Astrocyte of the cerebellum (primary cell): ENCODE measurements around the gene IL23R.

Experiments
- DNase-seq: peaks from one replicate; pipeline ENCODE4 v3.0.0-alpha.2; 2011; ENCODE audit warnings: low read depth
- H3K4me3 ChIP-seq: 2 replicates; pipeline ENCODE4 v1.5.1; 2011; ENCODE audit warnings: mild to moderate bottlenecking, low read depth, low read length, moderate library complexity
- in situ Hi-C: cut with HindIII; loops from 2 replicates; pipeline ENCODE4 v1.10.0; 2017; ENCODE audit warnings: low sequenced_read_pairs
- TF ChIP-seq, protein P1 (sequence below): IDR thresholded peaks from 2 replicates; pipeline ENCODE4 v1.5.1; 2012; ENCODE audit warnings: low read length, low read depth, moderate library complexity, mild to moderate bottlenecking; ENCODE audit errors: missing control alignments

The IL23R gene

DNA sequence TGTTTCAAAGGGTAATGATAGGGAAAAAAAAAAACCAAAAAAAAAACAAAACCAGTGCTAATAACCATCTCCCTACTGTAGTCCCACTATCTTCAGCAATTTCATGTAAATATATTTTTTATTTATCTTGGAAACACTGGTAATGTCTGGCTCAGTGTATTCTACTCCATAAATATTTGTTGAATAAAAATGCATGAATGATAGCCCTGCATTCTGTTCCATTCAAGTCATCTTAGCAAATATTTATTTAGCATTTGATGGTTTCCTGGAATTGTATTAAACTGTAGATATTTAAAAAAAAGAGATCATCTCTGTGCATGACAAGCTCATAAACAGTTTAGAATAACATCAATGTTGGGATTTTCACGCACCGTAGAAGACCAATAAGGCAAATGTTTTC, 24.2 kb downstream of the IL23R start:
- TF ChIP-seq, protein P1, sequence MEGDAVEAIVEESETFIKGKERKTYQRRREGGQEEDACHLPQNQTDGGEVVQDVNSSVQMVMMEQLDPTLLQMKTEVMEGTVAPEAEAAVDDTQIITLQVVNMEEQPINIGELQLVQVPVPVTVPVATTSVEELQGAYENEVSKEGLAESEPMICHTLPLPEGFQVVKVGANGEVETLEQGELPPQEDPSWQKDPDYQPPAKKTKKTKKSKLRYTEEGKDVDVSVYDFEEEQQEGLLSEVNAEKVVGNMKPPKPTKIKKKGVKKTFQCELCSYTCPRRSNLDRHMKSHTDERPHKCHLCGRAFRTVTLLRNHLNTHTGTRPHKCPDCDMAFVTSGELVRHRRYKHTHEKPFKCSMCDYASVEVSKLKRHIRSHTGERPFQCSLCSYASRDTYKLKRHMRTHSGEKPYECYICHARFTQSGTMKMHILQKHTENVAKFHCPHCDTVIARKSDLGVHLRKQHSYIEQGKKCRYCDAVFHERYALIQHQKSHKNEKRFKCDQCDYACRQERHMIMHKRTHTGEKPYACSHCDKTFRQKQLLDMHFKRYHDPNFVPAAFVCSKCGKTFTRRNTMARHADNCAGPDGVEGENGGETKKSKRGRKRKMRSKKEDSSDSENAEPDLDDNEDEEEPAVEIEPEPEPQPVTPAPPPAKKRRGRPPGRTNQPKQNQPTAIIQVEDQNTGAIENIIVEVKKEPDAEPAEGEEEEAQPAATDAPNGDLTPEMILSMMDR, result no peak
- no peak overlapping the region for H3K4me3 ChIP-seq
- in situ Hi-C loops, result loop anchor here (25.0 kb wide), 1 partner anchor 403 kb away; no protein-coding TSS in a partner anchor
- DNase-seq, result no peak

DNA sequence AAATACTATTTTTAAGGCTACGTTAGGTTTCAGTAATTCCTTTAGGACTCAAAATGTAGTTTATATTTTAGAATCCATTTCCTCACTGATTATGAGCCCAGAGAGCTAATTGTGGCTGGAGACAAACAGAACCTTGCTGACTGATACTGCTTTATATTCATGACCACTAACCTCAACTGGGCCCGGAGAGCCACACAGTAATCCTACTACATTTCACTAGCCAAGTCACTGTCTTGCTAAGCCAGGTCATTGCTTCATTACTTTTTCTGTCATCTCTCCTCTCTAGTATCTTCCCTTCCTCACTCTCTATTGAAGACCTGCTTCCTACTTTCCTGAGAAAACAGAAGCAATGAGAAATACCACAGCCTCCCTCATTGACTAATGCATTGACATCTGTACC, 24.7 kb downstream of the IL23R start:
- DNase-seq, result no peak
- in situ Hi-C loops, result loop anchor here (25.0 kb wide), 1 partner anchor 404 kb away; no protein-coding TSS in a partner anchor
- H3K4me3 ChIP-seq, result no peak overlapping the region
- TF ChIP-seq, protein P1, result no peak

DNA sequence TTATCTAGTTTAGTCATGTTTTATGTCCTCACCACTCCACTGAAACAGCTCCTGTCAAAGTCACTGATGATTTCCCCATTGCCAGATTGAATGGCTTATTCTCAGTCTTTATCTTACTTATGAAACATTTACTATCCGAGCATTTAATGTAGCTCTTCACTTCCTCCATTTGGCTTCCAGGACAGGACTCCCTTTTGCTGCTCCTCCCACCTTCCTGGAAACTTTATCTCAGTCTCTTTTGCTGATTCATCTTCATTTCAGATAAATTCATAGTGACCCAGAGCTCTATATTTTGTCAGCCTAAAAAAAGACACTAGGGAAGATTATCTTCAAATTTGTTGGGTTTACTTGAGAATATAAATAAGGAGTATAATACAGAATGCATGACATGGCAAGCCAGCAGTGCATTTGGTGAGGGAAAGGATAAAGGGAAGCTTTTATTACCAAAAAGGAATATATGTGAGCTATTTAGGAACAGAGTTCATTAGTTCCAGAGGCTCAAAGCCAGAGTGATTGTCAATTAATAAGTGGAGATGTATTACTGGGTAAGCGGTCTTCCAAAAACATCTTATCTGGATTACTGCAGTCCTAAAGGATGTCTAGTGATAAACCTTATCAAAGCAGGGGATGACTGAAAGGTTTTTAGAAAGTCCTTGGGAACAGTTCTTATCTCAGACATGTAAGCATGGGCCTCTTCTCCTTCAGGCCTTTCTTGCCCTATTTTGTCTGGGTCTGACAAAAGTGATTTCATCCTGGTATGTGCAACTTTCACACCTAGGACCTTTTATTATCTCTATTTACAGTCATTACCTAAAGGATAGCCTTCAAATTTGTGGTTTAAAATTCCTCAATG, 25.6 kb downstream of the IL23R start:
- in situ Hi-C loops, result loop anchor here (25.0 kb wide), 1 partner anchor 405 kb away; no protein-coding TSS in a partner anchor
- DNase-seq, result no peak
- H3K4me3 ChIP-seq, result no peak overlapping the region
- TF ChIP-seq, protein P1, result no peak

DNA sequence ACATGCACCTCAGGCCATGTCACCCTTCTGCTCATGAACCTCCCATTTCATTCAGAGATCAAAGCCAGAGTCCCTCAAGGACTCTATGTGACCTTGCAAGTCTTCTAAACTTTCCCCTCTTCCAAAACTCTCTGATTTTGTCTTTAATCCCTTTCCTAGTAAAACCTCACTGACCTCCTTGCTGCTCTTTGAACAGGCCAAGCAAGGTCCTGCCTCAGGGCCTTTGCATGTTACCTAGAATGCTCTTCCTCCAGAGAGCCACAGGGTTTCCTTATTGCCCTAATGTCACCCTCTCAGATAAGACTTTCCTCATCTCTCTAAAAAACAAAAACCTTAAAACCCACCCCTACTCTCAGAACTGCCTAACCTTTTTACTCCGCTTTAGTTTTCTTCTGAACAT, 26.6 kb downstream of the IL23R start:
- TF ChIP-seq, protein P1, result no peak
- H3K4me3 ChIP-seq, result no peak overlapping the region
- no peak for DNase-seq
- in situ Hi-C loops, result loop anchor here (25.0 kb wide), 1 partner anchor 406 kb away; no protein-coding TSS in a partner anchor

DNA sequence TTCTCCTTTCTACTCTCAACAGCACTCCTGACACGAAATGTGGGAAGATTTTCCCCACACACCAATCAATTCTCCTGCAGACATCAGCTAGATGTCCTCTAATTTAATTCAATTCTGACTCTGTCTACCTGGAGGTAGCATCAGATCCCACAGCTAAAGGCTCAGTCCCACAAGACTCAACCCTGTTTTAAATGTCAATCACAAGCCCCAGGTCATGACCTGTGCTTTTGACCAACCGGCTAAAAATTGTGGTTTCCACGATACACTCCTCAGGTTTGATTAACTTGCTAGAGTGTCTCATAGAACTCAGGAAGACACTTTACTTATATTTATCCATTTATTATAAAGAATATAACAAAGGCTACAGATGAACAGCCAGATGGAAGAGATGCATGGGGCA, 27.4 kb downstream of the IL23R start:
- H3K4me3 ChIP-seq, result no peak overlapping the region
- DNase-seq, result no peak
- TF ChIP-seq, protein P1, result no peak
- in situ Hi-C loops, result loop anchor here (25.0 kb wide), 1 partner anchor 406 kb away; no protein-coding TSS in a partner anchor

DNA sequence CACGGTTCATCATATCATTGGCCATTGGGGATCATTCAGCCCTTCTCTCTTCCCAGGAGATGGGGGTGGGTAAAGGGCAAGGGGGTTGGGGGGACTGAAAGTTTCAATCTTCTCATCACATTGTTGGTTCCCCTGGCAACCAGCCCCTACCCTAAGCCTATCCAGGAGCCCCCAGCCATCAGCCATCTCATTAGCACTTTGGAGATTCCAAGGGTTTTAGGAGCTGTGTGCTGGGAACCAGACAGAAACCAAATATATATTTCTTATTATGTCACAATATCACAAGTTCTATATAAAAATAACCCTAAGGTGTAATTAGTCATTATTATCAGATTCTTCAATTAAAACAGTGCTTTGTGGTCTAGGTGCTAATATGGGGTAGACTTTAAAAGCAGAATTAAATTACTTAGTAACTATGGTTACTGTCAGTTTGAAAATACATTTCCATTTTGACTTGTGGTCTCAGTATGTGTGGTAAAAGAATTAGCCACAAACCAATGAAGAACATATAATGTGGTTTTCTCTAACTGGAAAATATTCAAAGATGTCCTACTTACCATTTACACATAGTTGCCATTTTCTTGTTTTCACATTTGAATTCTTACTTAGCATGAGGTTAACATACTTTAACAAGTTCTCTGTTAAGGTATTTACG, 28.1 kb downstream of the IL23R start:
- TF ChIP-seq, protein P1, result no peak
- DNase-seq, result peak; percentile 13
- in situ Hi-C loops, result loop anchor here (25.0 kb wide), 1 partner anchor 407 kb away; no protein-coding TSS in a partner anchor
- H3K4me3 ChIP-seq, result no peak overlapping the region
